Right lobe of liver (tissue), 6 donors: ENCODE results near the gene NMBR. TPM values are rescaled to one million over a fixed set of nuclear protein-coding genes. Genes with fewer than 3 reads are reported as not detected.

Experiments used
- ATAC-seq, 4 donors: fragments of 200-7000 bp; cut with Tn5 transposase; one replicate each; pipeline ENCODE4 v1.9.1; 2020; ENCODE audit warnings: mild to moderate bottlenecking in 4 of 4, moderate library complexity in 4 of 4
- DNase-seq, 3 donors: peaks; one replicate each; pipeline ENCODE4 v3.0.0-alpha.2; 2020
- H3K27ac ChIP-seq, 3 donors: fragments of 200-600 bp; one replicate each; pipeline ENCODE4 v1.8.0; 2022
- H3K27me3 ChIP-seq, 2 donors: fragments of 200-600 bp; one replicate each; pipeline ENCODE4 v1.8.0; 2022
- H3K36me3 ChIP-seq, 4 donors: fragments of 200-600 bp; sonication (generic) in 1 of 4; one replicate each; pipeline versions ENCODE4 v1.5.1 to v1.8.0; 2017 to 2022; ENCODE audit warnings: control low read depth in 1 of 4
- H3K4me1 ChIP-seq, 4 donors: fragments of 200-600 bp; sonication (generic) in 1 of 4; one replicate each; pipeline versions ENCODE4 v1.5.1 to v1.8.0; 2017 to 2022; ENCODE audit warnings: control low read depth in 1 of 4
- H3K4me3 ChIP-seq, 3 donors: fragments of 200-600 bp; one replicate each; pipeline ENCODE4 v1.8.0; 2022
- H3K9me3 ChIP-seq, 4 donors: fragments of 200-600 bp; sonication (generic) in 1 of 4; one replicate each; pipeline versions ENCODE4 v1.5.1 to v1.8.0; 2017 to 2022; ENCODE audit warnings: control low read depth in 1 of 4
- POLR2A ChIP-seq: fragments of 450-650 bp; IDR thresholded peaks from one replicate; pipeline ENCODE4 v1.6.1; 2017; ENCODE audit warnings: antibody characterized with exemption, mild to moderate bottlenecking
- WGBS: methylation state at CpG from one replicate; pipeline ENCODE4 v1.1.6; 2018; ENCODE audit warnings: low coverage, low lambda C conversion rate; ENCODE audit not compliant: insufficient coverage; ENCODE audit errors: missing lambda C conversion rate; 5-methylcytosine and 5-hydroxymethylcytosine counted together
- intact Hi-C, 2 donors: fragments of 100-400 bp; cut with DNase I; formaldehyde crosslinking; loops; one replicate each; pipeline versions ENCODE4 v1.11.2 to v1.14.1; 2022
- total RNA-seq, 6 experiments: library from RNA; depleted of rRNA in 2 of 6; stranded (reverse); fragments of >200 nt in 2 of 6; fragmentation: NEBNext Ultra II Directional in 3 of 6; extraction: Animal tissue kit (Norgen Biotek cat#: 25700) in 3 of 6; gene quantifications; one replicate each; pipeline versions ENCODE4 v1.1.0 to v1.2.4, GENCODE V29; 2016 to 2023
- TF ChIP-seq, protein P1 (sequence below), 4 donors: fragments of 200-600 bp in 3 of 4; fragments of 450-650 bp in 1 of 4; IDR thresholded peaks; one replicate each; pipeline versions ENCODE4 v1.5.1 to v1.8.0; 2016 to 2022; ENCODE audit warnings: antibody characterized with exemption in 4 of 4, mild to moderate bottlenecking in 2 of 4
- donor health status: DM: no; HTN: yes; CAD: no.
- donor health status: DM: no; HTN: no; CAD: no.
- donor health status: DM: no; HTN: no; CAD: no.
- donor health status: DM: no; HTN: yes; CAD: no.
- donor health status: DM: no; HTN: yes; CAD: no.

Gene NMBR
- total RNA-seq, 6 experiments from 2014 or later: not detected

DNA sequence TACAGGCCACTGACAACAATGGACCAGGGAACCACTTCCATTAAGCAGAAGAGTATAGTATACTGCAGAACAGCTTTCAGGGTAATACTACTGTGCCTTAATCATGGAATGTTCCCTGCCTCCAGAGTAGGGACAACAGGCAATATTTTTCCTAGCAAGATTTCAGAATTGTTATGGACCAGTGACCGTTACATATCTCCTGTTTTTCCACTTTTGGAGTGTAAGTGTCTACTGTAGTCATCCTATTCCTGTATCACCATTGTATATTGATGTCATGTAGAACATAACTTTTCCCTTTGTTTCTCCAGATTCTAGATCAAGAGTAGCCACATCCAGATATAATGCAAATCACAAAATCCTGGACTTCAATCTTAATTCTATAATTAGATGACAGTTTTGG lies 16.1 kb downstream of the NMBR start:
- no peak overlapping the region for H3K27ac ChIP-seq
- WGBS: 90% methylated on average over 1 of the region's 1 CpG
- no peaks in the 10 kb centered on the region for H3K9me3 ChIP-seq
- ATAC-seq (no peak), DNase-seq (no peak)
- TF ChIP-seq, protein P1, sequence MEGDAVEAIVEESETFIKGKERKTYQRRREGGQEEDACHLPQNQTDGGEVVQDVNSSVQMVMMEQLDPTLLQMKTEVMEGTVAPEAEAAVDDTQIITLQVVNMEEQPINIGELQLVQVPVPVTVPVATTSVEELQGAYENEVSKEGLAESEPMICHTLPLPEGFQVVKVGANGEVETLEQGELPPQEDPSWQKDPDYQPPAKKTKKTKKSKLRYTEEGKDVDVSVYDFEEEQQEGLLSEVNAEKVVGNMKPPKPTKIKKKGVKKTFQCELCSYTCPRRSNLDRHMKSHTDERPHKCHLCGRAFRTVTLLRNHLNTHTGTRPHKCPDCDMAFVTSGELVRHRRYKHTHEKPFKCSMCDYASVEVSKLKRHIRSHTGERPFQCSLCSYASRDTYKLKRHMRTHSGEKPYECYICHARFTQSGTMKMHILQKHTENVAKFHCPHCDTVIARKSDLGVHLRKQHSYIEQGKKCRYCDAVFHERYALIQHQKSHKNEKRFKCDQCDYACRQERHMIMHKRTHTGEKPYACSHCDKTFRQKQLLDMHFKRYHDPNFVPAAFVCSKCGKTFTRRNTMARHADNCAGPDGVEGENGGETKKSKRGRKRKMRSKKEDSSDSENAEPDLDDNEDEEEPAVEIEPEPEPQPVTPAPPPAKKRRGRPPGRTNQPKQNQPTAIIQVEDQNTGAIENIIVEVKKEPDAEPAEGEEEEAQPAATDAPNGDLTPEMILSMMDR (IDR thresholded peaks at IDR 0.05): no peak
- no peak for TF ChIP-seq POLR2A
- no peaks in the 10 kb centered on the region for H3K27me3 ChIP-seq
- no peaks in the 10 kb centered on the region for H3K36me3 ChIP-seq
- H3K4me3 ChIP-seq: no peak overlapping the region
- no peaks in the 10 kb centered on the region for H3K4me1 ChIP-seq
- intact Hi-C loops: no loop called here

DNA sequence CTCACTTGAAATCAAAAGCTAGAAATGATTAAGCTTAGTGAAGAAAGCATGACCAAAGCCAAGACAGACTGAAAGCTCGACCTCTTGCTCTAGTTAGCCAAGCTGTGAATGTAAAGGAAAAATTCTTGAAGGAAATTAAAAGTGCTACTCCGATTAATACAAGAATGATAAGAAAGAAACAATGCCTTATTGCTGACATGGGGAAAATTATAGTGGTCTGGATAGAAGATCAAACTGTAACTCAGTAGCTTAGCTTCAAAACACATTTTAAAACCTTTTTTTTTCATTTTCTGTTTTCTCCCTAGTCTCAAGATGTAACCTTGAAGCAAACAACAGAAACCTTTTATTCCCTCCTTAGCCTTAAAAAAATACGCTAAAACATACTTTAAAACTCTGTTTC lies 25.6 kb downstream of the NMBR start:
- Histone ChIP-seq H3K27ac (no peak overlapping the region), H3K4me3 (no peak overlapping the region), H3K4me1 (no peaks in the 10 kb centered on the region), H3K36me3 (no peaks in the 10 kb centered on the region), H3K9me3 (no peaks in the 10 kb centered on the region), H3K27me3 (peaks cover 0 to 3% of the 10 kb centered on the region in 2 donors)
- ATAC-seq: no peak
- no peak for TF ChIP-seq POLR2A
- TF ChIP-seq, protein P1 (IDR thresholded peaks at IDR 0.05): no peak
- no peak for DNase-seq
- WGBS: 57% methylated on average over 3 of the region's 3 CpGs
- intact Hi-C loops: no loop called here

DNA sequence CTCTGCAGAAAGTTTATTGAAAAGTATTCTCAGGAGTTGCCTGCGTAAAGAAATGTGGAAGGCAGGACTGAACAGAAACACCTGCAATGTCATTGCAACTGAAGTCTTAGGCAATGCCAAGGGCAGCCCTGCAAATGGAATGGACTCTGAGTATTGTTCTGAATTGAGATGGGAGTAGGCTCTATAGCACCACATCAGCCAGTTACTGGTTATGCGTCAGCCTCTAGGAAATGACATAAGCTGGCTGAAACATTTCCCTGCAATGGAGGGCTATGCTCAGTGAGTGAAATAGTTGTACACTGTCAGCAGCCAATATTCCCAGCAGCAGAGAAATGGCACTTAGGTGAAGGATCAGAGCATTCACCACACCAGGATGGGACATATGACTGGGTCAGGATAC lies 28.0 kb downstream of the NMBR start:
- Histone ChIP-seq H3K36me3 (no peaks in the 10 kb centered on the region), H3K4me3 (no peak overlapping the region), H3K27me3 (no peaks in the 10 kb centered on the region), H3K4me1 (no peaks in the 10 kb centered on the region), H3K9me3 (no peaks in the 10 kb centered on the region), H3K27ac (no peak overlapping the region)
- intact Hi-C loops: no loop called here
- no peak for DNase-seq
- ATAC-seq: no peak
- TF ChIP-seq POLR2A: no peak
- WGBS: 100% methylated on average over 1 of the region's 2 CpGs

DNA sequence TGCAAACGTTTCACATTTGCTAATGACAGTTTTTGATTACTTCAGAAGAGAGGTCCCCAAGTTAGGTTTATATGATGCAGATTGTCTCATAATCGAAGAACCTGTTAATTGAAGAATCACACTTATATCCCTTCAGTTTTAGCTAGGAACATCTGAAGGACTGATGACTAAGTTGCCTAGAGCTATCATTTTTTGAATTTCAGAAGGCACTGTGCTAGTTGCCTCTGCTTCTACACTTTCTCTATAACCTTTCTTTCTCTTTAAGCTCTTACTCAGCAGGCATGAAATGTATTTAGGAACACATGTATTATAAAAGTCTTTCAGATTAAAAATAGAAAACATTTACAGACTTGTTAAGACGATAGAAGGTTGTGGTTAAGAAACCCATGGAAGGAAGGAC lies 28.6 kb downstream of the NMBR start:
- H3K27me3 ChIP-seq: no peaks in the 10 kb centered on the region
- no peaks in the 10 kb centered on the region for H3K4me1 ChIP-seq
- no peak overlapping the region for H3K4me3 ChIP-seq
- DNase-seq (no peak), ATAC-seq (no peak)
- no peak for TF ChIP-seq POLR2A
- TF ChIP-seq, protein P1 (IDR thresholded peaks at IDR 0.05): no peak
- no peaks in the 10 kb centered on the region for H3K36me3 ChIP-seq
- 42% methylated on average over 3 of the region's 3 CpGs for WGBS
- H3K9me3 ChIP-seq: no peaks in the 10 kb centered on the region
- no peak overlapping the region for H3K27ac ChIP-seq
- intact Hi-C loops: no loop called here

DNA sequence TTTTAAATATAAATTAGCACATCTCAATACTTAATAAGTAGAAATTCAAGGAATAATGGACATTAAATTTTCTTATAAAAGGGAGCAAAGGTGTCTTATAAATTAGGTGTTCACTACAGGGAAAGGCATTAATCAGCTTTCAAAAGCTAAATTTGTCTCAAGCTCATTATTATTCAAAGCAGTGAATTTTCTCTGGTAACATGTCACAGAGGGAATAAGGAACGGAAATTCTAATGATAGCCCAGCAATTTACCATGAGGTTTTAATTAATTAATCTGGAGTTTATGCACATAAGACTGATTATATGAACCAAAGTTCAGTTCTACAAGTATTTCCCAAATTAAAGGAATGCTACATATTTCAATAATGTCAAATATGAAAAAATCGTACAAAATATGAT lies 29.6 kb downstream of the NMBR start:
- Histone ChIP-seq H3K4me3 (no peak overlapping the region), H3K9me3 (no peaks in the 10 kb centered on the region), H3K27ac (no peak overlapping the region), H3K4me1 (no peaks in the 10 kb centered on the region), H3K36me3 (no peaks in the 10 kb centered on the region), H3K27me3 (no peaks in the 10 kb centered on the region)
- intact Hi-C loops: no loop called here
- 60% methylated on average over 2 of the region's 2 CpGs for WGBS
- ATAC-seq (no peak), DNase-seq (no peak)
- no peak for TF ChIP-seq POLR2A
- TF ChIP-seq, protein P1 (IDR thresholded peaks at IDR 0.05): no peak
